GM21717 (cell line): ENCODE results near the gene SLC14A1.

Source experiments
- ATAC-seq: cut with Tn5 transposase; IDR thresholded peaks from one replicate; pipeline ENCODE4 v1.9.1; 2021; ENCODE audit warnings: mild to moderate bottlenecking, moderate library complexity; ENCODE audit not compliant: unreplicated experiment

Gene SLC14A1

GRCh38 chr18:45792506-45793263, 68.7 kb downstream of the SLC14A1 start:
- ATAC-seq = no peak

GRCh38 chr18:45793264-45793965, 69.4 kb downstream of the SLC14A1 start:
- ATAC-seq = no peak

GRCh38 chr18:45801416-45802004, 77.5 kb downstream of the SLC14A1 start:
- ATAC-seq = no peak
